ENCODE results near the gene WDR70. TPM values are rescaled to one million over a fixed set of nuclear protein-coding genes. Genes with fewer than 3 reads are reported as not detected.
"Not testable (repeated sequence)": the region's sequence is repeated elsewhere in the genome, so short reads cannot be mapped to it uniquely, and the experiment has no call there.

WDR70 gene
- total and polyA plus RNA-seq, 2 donors (not counting 1 experiment from before 2014, with no cell fraction given): 31.4 to 34.0 TPM

DNA sequence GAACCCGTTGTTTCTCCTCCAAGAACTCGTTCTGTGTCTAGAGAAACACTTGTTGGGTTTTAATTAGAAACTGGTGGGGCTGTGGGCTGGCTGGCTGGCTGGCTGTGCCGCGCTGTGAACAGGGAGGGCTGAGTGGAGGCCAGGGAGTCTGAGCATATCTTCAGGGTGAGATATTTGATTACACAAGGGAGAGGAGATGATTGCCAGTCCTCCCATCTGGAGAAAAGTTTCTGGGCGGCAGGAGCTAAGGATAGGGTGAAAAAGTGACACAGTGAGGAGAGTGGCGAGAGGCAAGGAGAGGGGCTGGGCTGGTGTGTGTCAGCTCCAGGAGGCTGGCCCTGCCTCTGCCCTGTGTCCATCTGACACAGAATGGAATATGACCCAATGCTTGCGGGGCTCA is 397.7 kb downstream of the WDR70 start:
- H3K27ac ChIP-seq (ENCODE audit: insufficient read depth, low read length): peak overlapping the region; percentile 14
- H3K36me3 ChIP-seq (ENCODE audit: control insufficient read depth, insufficient read depth, low read length): no peaks in the 10 kb centered on the region
- no peak overlapping the region for H3K4me2 ChIP-seq (ENCODE audit: extremely low read depth, insufficient read depth, low read length)
- no peak overlapping the region for H3K4me3 ChIP-seq (replicated peaks in 1 of 4; ENCODE audit: control extremely low read depth in 1 of 4, insufficient read depth in 1 of 4, low read depth in 3 of 4, low read length in 4 of 4)
- no peaks in the 10 kb centered on the region for H3K9me3 ChIP-seq (ENCODE audit: control insufficient read depth, insufficient read depth, low read depth, low read length)
- H3K9ac ChIP-seq (ENCODE audit: insufficient read depth, low read length): no peak overlapping the region
- TF ChIP-seq EZH2 (IDR thresholded peaks at IDR 0.05; ENCODE audit: low read length, missing control alignments): no peak
- TF ChIP-seq, protein P1, sequence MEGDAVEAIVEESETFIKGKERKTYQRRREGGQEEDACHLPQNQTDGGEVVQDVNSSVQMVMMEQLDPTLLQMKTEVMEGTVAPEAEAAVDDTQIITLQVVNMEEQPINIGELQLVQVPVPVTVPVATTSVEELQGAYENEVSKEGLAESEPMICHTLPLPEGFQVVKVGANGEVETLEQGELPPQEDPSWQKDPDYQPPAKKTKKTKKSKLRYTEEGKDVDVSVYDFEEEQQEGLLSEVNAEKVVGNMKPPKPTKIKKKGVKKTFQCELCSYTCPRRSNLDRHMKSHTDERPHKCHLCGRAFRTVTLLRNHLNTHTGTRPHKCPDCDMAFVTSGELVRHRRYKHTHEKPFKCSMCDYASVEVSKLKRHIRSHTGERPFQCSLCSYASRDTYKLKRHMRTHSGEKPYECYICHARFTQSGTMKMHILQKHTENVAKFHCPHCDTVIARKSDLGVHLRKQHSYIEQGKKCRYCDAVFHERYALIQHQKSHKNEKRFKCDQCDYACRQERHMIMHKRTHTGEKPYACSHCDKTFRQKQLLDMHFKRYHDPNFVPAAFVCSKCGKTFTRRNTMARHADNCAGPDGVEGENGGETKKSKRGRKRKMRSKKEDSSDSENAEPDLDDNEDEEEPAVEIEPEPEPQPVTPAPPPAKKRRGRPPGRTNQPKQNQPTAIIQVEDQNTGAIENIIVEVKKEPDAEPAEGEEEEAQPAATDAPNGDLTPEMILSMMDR (conservative IDR thresholded peaks at IDR 0.05 in 1 of 2, IDR thresholded peaks at IDR 0.05 in 1 of 2; ENCODE audit: low read depth in 1 of 2, low read length in 2 of 2): no peak
- no peaks in the 10 kb centered on the region for H4K20me1 ChIP-seq (ENCODE audit: control insufficient read depth, extremely low read depth, insufficient read depth, low read length)
- H3K4me1 ChIP-seq (ENCODE audit: control insufficient read depth, extremely low read depth, insufficient read depth, low read length): peaks cover 8% of the 10 kb centered on the region
- no peak overlapping the region for H2AFZ ChIP-seq (ENCODE audit: low read length)
- no peaks in the 10 kb centered on the region for H3K27me3 ChIP-seq (ENCODE audit: control insufficient read depth, insufficient read depth, low read length)
- peak; percentile 26 to 89 for DNase-seq (ENCODE audit: low read depth in 2 of 2)
- H3K79me2 ChIP-seq (ENCODE audit: control insufficient read depth, insufficient read depth, low read length): no peaks in the 10 kb centered on the region

DNA sequence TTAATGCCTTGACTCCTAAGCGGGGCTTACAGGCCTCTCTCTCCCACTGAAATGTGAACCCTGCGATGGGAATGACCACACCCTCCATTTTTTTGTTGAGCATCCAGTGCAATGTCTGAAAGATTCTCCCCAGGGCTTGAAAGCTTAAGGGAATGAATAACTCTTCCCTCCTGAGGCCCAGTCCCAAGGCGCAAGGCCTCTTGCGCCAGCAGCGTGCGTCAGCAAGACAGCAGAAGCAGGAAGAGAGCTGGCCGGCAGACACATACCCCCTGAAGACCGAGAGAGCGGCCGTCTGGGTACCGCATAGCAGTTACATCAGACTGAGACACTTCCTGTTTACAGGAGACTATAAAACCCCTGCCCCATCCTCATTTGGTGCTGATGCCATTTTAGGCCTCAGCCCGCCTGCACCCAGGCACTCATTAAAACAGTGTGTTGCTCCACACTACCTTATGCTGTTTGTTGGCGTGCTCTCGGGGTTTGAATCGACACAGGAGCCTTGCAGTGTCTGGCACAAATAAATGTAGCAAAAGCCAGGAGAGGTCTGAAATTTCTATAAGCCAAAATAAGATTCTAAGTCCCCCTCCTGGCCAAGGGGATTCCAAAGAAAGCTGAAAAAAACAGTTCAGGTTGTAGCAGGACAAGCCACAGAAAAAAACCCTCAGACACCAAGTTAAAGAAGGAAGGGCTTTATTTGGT is 398.5 kb downstream of the WDR70 start:
- Histone ChIP-seq H3K4me2 (ENCODE audit: extremely low read depth, insufficient read depth, low read length) (no peak overlapping the region), H2AFZ (ENCODE audit: low read length) (no peak overlapping the region), H3K27me3 (ENCODE audit: control insufficient read depth, insufficient read depth, low read length) (no peaks in the 10 kb centered on the region), H3K4me1 (ENCODE audit: control insufficient read depth, extremely low read depth, insufficient read depth, low read length) (peaks cover 2% of the 10 kb centered on the region), H3K36me3 (ENCODE audit: control insufficient read depth, insufficient read depth, low read length) (no peaks in the 10 kb centered on the region), H3K27ac (ENCODE audit: insufficient read depth, low read length) (peak overlapping the region; percentile 14), H3K9ac (ENCODE audit: insufficient read depth, low read length) (no peak overlapping the region), H4K20me1 (ENCODE audit: control insufficient read depth, extremely low read depth, insufficient read depth, low read length) (no peaks in the 10 kb centered on the region), H3K79me2 (ENCODE audit: control insufficient read depth, insufficient read depth, low read length) (no peaks in the 10 kb centered on the region), H3K4me3 (replicated peaks in 1 of 4; ENCODE audit: control extremely low read depth in 1 of 4, insufficient read depth in 1 of 4, low read depth in 3 of 4, low read length in 4 of 4) (no peak overlapping the region), H3K9me3 (ENCODE audit: control insufficient read depth, insufficient read depth, low read depth, low read length) (no peaks in the 10 kb centered on the region)
- peak; percentile 39 to 74 for DNase-seq (ENCODE audit: low read depth in 2 of 2)
- TF ChIP-seq, protein P1 (conservative IDR thresholded peaks at IDR 0.05 in 1 of 2, IDR thresholded peaks at IDR 0.05 in 1 of 2; ENCODE audit: low read depth in 1 of 2, low read length in 2 of 2): no peak
- no peak for TF ChIP-seq EZH2 (IDR thresholded peaks at IDR 0.05; ENCODE audit: low read length, missing control alignments)

DNA sequence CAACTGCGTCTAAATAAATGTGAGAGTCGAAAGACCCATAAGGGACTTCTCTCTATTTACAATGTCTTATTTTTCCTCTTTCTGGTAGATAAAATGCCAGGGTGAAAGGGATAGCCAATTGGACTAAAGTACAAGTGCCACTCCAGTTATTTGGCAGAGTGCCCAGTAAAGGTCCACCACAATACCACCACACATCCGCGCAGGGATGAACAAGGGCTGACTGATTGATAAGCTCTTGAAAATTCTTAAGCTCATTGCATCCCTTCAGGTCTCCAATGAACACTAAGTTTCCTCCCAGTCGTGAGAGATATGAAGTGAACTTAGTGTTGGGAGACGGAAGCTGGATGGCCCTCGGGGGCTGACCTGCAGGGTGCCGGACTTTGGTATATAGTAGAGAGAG is 402.3 kb downstream of the WDR70 start:
- not testable (repeated sequence) for H3K4me2 ChIP-seq (ENCODE audit: extremely low read depth, insufficient read depth, low read length); H3K27me3 ChIP-seq (ENCODE audit: control insufficient read depth, insufficient read depth, low read length); H3K36me3 ChIP-seq (ENCODE audit: control insufficient read depth, insufficient read depth, low read length); H3K4me3 ChIP-seq (replicated peaks in 1 of 4; ENCODE audit: control extremely low read depth in 1 of 4, insufficient read depth in 1 of 4, low read depth in 3 of 4, low read length in 4 of 4); H3K79me2 ChIP-seq (ENCODE audit: control insufficient read depth, insufficient read depth, low read length); H2AFZ ChIP-seq (ENCODE audit: low read length); DNase-seq (ENCODE audit: low read depth in 2 of 2); H3K27ac ChIP-seq (ENCODE audit: insufficient read depth, low read length); H3K9me3 ChIP-seq (ENCODE audit: control insufficient read depth, insufficient read depth, low read depth, low read length); H3K9ac ChIP-seq (ENCODE audit: insufficient read depth, low read length); H3K4me1 ChIP-seq (ENCODE audit: control insufficient read depth, extremely low read depth, insufficient read depth, low read length); H4K20me1 ChIP-seq (ENCODE audit: control insufficient read depth, extremely low read depth, insufficient read depth, low read length)

Measured in fibroblast of lung (primary cell).